GM19397 (cell line): ENCODE results near the gene FSIP1.

Experiments used
- ATAC-seq: cut with Tn5 transposase; IDR thresholded peaks from one replicate; pipeline ENCODE4 v1.9.1; 2021; ENCODE audit warnings: mild to moderate bottlenecking, moderate library complexity; ENCODE audit not compliant: unreplicated experiment

The FSIP1 gene

GRCh38 chr15:39767921-39768320, 14.7 kb downstream of the FSIP1 start:
- ATAC-seq: no peak

GRCh38 chr15:39761006-39761405, 21.6 kb downstream of the FSIP1 start:
- ATAC-seq: no peak

GRCh38 chr15:39756806-39757522, 25.7 kb downstream of the FSIP1 start:
- no peak for ATAC-seq

DNA sequence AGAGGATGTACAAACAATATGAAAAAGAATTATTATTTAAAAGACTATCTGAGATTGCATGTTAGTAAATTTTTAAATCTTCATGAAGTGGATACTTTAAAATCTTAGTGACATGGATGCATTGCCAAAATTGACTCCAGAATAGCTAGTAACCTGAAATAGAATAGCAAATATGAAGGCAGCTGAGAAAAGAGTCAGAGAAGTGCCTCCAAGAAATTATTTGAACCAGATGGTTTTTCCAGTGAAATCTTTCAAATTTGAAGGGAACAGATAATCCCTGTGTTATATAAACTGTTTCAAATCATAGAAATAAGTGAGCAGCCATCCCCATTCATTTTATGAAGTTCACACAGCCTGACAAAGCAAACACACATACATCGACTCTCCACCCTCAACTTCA, 29.6 kb downstream of the FSIP1 start:
- no peak for ATAC-seq

DNA sequence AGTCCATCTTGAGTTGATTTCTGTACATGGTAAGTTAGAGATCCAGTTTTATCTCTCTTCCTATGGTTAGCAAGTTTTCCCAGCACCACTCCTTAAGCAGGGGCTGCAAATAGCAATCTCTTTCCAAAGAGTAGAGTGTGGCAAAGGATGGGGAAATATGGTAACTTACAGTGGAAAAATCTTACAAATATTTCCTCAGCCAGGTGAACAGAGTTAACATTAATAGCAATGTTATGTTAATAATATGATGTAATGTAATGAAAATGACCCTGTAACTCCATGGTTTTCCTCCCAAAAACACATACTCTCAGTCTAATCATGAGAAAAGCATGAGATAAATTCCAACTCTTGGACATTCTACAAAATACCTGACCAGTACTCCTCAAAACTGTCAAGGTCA, 30.4 kb downstream of the FSIP1 start:
- no peak for ATAC-seq

- ATAC-seq: no peak
These were observed 34.4 kb downstream of the FSIP1 start for GRCh38 chr15:39748276-39748675.

- no peak for ATAC-seq
These were observed 35.3 kb downstream of the FSIP1 start for GRCh38 chr15:39747326-39747725.

DNA sequence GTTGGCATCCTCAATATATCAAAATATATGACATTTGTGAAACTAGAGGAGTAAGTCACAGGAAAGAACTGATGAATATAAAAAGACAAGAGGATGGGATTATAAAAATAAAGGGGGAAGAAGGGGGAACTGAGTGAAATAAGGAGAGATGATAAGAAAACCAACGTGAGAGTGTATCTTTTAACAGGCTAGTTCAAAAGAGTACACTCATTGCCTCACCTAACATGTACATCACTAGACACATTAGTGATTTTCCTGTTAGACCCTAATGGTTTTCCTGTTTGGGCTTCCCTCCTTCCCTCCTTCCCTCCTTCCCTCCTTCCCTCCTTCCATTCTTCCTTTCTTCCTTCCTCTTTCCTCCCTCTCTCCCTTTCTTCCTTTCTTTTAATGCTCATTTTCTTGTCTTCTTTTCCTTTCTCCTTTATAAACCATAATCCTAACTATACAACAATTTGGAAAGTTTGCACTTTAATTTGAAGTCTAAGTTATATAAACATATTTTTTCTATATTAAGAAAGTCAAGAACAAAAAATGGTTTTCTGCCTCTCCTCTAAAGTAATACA, 35.8 kb downstream of the FSIP1 start:
- no peak for ATAC-seq

DNA sequence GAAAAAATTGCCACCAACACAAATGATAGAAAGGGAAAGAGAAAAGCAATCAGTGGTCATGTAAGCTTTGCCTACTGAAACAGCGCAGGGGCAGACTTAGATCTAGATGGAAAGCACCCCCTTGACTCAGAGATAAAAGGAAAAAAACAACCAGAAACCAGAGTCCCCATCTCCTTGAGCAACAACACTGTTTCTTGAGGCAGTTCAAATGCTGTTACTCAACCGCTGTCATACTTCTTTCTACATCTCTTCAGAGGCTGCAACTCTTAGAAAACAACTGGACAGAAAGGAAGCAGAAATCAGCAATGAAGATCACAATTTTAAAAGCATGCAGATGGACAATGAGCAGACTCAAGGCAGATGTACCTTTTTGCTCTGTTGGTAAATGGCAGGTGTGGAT, 36.5 kb downstream of the FSIP1 start:
- no peak for ATAC-seq

- no peak for ATAC-seq
These were observed 37.2 kb downstream of the FSIP1 start for GRCh38 chr15:39745415-39745814.

GRCh38 chr15:39744334-39745103, 38.1 kb downstream of the FSIP1 start:
- ATAC-seq: no peak

DNA sequence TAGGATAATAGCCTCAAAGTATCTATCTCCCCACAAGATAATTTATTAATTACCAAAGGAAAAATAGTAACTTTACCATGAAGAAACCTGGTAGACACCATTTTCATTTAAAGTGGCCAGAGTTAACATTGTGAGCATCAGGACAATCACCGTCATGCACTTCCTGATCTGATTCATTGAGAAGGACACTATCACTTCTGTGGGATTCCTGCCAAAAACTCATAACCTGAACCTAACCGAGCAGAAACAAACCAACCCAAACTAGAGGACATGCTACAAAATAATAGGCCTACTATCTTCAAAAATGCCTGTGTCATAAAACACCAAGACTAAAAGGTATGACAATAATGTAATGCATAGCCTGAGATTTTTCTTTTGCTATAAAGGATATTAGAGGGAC, 39.0 kb downstream of the FSIP1 start:
- ATAC-seq: no peak

- ATAC-seq: no peak
These were observed 41.4 kb downstream of the FSIP1 start for GRCh38 chr15:39741258-39741657.

DNA sequence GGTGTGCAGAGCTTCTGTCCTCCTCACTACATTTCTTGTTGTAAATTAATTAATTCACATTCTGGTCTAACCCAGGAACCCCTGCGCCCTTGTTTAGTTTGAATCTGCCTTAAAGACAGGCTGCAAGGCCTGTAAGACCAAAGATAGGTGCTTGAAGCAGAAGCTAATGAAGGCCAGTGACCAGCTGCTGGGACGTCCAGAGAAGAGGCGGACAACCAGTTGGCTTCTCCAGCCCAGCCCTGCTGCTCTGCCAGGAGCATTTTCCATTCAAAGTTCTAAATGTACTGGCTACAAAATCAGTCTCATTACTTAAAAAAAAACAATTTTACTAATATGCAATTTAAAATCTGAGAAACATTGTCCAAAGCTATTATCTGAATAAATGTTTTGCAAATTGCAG, 43.6 kb downstream of the FSIP1 start:
- no peak for ATAC-seq

- no peak for ATAC-seq
These were observed 45.5 kb downstream of the FSIP1 start for GRCh38 chr15:39737196-39737550.

GRCh38 chr15:39736412-39737195, 46.0 kb downstream of the FSIP1 start:
- no peak for ATAC-seq

DNA sequence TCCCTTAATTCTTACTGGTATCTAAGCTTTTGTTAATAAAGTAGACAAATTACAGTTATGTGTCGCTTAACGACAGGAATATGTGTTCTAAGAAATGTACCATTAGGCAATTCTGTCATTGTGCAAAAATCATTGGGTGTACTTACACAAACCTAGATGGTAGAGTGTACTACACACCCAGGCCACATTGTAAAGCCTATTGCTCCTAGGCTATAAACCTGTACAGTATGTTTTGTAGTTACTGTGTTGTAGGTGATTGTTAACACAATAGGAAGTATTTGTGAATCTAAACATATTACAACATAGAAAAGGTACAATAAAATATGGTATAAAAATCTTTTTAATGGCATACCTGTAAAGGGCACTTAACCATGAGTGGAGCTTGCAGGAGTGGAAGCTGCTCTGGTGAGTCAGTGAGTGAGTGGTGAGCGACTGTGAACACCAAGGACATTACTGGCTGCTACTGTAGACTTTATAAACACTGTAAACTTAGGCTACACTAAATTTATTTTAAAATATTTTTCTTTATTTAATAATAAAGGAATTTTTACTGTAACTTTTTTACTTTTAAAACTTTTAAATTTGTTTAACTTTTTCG, 47.4 kb downstream of the FSIP1 start:
- no peak for ATAC-seq

GRCh38 chr15:39731266-39731665, 51.4 kb downstream of the FSIP1 start:
- ATAC-seq: no peak

DNA sequence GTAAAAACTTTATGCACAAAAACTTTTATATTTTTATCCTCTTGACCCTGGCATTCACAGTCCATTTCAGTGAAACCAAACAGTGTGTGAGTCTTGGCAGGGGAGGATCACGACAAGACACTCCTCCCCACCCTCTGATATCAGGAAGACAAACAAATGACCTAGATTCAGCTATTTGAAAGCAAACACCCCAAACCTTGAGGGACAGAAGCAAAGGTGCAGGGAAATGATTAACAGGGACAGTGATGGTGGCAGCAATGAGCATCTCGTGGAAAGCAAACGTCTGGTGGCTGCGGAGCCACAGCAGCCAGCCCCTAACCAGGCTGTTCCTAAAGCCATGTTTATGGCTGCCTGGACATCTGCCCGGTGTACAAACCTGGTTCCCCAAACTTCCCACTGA, 52.1 kb downstream of the FSIP1 start:
- no peak for ATAC-seq

GRCh38 chr15:39729500-39729899, 53.1 kb downstream of the FSIP1 start:
- no peak for ATAC-seq

- ATAC-seq: no peak
These were observed 53.8 kb downstream of the FSIP1 start for GRCh38 chr15:39728845-39729244.
